ENCODE measurements around the gene PLIN3. TPM values are rescaled to one million over a fixed set of nuclear protein-coding genes. Genes with fewer than 3 reads are reported as not detected.

The PLIN3 gene
- total and polyA plus RNA-seq, 9 of the 15 experiments (the other 6 are each of a cell fraction or from before 2014, with no cell fraction given), result 7.5 to 75.6 (median 43.1) TPM

DNA sequence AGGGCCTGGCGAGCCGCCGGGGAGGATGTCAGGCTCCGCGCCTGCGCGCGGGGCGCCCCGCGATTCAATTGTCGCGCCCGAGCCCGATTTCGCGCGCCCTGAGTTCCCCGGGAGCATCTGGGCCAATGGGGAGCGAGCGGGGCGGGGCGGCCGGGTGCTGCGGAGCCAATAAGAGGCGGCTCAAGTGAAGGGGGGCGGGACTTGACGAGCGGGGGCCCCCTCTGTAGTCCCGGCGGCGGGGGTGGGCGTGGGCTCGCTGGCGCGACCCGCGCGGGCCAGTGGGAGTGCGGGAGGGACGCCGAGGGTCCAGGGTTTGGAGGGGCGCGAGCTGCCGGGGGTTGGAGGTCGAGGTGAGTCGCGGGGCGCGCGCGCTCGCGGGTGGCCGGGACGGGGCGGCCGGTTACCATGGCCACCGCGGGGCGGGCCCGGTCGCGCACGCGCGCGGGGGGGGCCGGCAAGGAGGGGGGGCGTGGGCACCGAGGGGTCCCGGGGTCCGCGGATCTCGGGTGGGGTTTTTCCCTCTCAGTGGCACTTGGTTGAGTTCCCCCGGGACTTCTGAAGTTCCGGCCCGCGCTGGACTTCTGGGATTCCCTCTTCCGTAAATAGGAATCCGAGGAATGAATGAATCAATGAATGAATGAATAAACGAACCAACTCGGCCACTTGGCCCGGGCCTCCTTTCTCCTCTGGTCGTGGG, 42.6 kb upstream of the PLIN3 start (continued):
- TF ChIP-seq, protein P1, sequence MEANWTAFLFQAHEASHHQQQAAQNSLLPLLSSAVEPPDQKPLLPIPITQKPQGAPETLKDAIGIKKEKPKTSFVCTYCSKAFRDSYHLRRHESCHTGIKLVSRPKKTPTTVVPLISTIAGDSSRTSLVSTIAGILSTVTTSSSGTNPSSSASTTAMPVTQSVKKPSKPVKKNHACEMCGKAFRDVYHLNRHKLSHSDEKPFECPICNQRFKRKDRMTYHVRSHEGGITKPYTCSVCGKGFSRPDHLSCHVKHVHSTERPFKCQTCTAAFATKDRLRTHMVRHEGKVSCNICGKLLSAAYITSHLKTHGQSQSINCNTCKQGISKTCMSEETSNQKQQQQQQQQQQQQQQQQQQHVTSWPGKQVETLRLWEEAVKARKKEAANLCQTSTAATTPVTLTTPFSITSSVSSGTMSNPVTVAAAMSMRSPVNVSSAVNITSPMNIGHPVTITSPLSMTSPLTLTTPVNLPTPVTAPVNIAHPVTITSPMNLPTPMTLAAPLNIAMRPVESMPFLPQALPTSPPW (CRISPR knock-in tag; IDR thresholded peaks at IDR 0.05), result peak; percentile 100
- TF ChIP-seq NRF1 (conservative IDR thresholded peaks at IDR 0.05 in 1 of 2, IDR thresholded peaks at IDR 0.05 in 1 of 2), result peak; percentile 93 to 94
- TF ChIP-seq PHF21A (IDR thresholded peaks at IDR 0.05; ENCODE audit: borderline replicate concordance, low read depth), result peak; percentile 66; the same call in 1 of the 2 replicates
- TF ChIP-seq, protein P2, sequence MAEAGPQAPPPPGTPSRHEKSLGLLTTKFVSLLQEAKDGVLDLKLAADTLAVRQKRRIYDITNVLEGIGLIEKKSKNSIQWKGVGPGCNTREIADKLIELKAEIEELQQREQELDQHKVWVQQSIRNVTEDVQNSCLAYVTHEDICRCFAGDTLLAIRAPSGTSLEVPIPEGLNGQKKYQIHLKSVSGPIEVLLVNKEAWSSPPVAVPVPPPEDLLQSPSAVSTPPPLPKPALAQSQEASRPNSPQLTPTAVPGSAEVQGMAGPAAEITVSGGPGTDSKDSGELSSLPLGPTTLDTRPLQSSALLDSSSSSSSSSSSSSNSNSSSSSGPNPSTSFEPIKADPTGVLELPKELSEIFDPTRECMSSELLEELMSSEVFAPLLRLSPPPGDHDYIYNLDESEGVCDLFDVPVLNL (CRISPR knock-in tag; IDR thresholded peaks at IDR 0.05; ENCODE audit: low read depth), result peak; percentile 93
- TF ChIP-seq SNIP1 (IDR thresholded peaks at IDR 0.05; ENCODE audit: low read depth), result no peak
- TF ChIP-seq ZNF830 (CRISPR knock-in tag; IDR thresholded peaks at IDR 0.05), result no peak
- TF ChIP-seq RBFOX2 (IDR thresholded peaks at IDR 0.05; ENCODE audit: low read depth, low read length), result peak; percentile 6
- TF ChIP-seq HMGN3 (IDR thresholded peaks at IDR 0.05; ENCODE audit: borderline replicate concordance, extremely low read depth, insufficient read length, low read depth, low read length), result peak; percentile 11
- peak; percentile 87 for TF ChIP-seq SAP30 (IDR thresholded peaks at IDR 0.05; ENCODE audit: borderline replicate concordance, insufficient read depth, low read depth, low read length, poor library complexity, severe bottlenecking)
- peak; percentile 65 for TF ChIP-seq MEIS2 (IDR thresholded peaks at IDR 0.05; ENCODE audit: partially characterized antibody)
- TF ChIP-seq HCFC1 (IDR thresholded peaks at IDR 0.05; ENCODE audit: low read depth, low read length), result 0 out of 2 replicates have a peak, but pooled peaks have one; percentile 40
- peak; percentile 16; the same call in 1 of the 2 replicates for TF ChIP-seq FOXP1 (CRISPR knock-in tag; IDR thresholded peaks at IDR 0.05)
- TF ChIP-seq SP1 (CRISPR knock-in tag; IDR thresholded peaks at IDR 0.05), result peak; percentile 76
- peak; percentile 74 for TF ChIP-seq GATAD2B (IDR thresholded peaks at IDR 0.05; ENCODE audit: borderline replicate concordance)
- TF ChIP-seq RCOR1 (IDR thresholded peaks at IDR 0.05; ENCODE audit: borderline replicate concordance in 1 of 2, low read depth in 2 of 2, low read length in 2 of 2), result 0 out of 4 replicates have a peak, but pooled peaks of 1 of the 2 experiments have one; percentile 11
- TF ChIP-seq, protein P3, sequence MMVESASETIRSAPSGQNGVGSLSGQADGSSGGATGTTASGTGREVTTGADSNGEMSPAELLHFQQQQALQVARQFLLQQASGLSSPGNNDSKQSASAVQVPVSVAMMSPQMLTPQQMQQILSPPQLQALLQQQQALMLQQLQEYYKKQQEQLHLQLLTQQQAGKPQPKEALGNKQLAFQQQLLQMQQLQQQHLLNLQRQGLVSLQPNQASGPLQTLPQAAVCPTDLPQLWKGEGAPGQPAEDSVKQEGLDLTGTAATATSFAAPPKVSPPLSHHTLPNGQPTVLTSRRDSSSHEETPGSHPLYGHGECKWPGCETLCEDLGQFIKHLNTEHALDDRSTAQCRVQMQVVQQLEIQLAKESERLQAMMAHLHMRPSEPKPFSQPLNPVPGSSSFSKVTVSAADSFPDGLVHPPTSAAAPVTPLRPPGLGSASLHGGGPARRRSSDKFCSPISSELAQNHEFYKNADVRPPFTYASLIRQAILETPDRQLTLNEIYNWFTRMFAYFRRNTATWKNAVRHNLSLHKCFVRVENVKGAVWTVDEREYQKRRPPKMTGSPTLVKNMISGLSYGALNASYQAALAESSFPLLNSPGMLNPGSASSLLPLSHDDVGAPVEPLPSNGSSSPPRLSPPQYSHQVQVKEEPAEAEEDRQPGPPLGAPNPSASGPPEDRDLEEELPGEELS (CRISPR knock-in tag; IDR thresholded peaks at IDR 0.05; ENCODE audit: borderline replicate concordance), result 0 out of 2 replicates have a peak, but pooled peaks have one; percentile 22
- TF ChIP-seq ZFP36 (IDR thresholded peaks at IDR 0.05; ENCODE audit: low read depth, low read length, partially characterized antibody), result no peak
- TF ChIP-seq TBP (optimal IDR thresholded peaks at IDR 0.05; ENCODE audit: low read depth, low read length), result peak; percentile 39
- TF ChIP-seq ZNF24 (IDR thresholded peaks at IDR 0.05), result peak; percentile 97
- peak; percentile 75 for TF ChIP-seq SP2 (IDR thresholded peaks at IDR 0.05; ENCODE audit: extremely low read depth, low read depth, low read length, poor library complexity, severe bottlenecking)
- TF ChIP-seq TRIM24 (IDR thresholded peaks at IDR 0.05), result no peak
- TF ChIP-seq CHD2 (IDR thresholded peaks at IDR 0.05; ENCODE audit: low read depth, low read length), result peak; percentile 57
- TF ChIP-seq E2F3 (CRISPR knock-in tag; IDR thresholded peaks at IDR 0.05), result peak; percentile 74; the same call in 1 of the 2 replicates
- TF ChIP-seq FOXM1 (IDR thresholded peaks at IDR 0.05; ENCODE audit: low read depth), result 0 out of 2 replicates have a peak, but pooled peaks have one; percentile 17
- TF ChIP-seq FOXM1 (CRISPR knock-in tag; IDR thresholded peaks at IDR 0.05; ENCODE audit: low read depth), result no peak

Data from K562 (cell line).